H1 (cell line): ENCODE measurements around the gene VPS25. TPM values are rescaled to one million over a fixed set of nuclear protein-coding genes. Genes with fewer than 3 reads are reported as not detected.

Source experiments
- CTCF ChIA-PET: fragments of 300-600 bp; sonication (Branson Sonifier 250); formaldehyde crosslinking; loops from one replicate; lab custom pipeline; 2021; ENCODE audit not compliant: partially characterized antibody; lab: Charles Lee
- POLR2A ChIA-PET: fragments of 300-600 bp; sonication (Branson Sonifier 250); formaldehyde crosslinking; loops from one replicate; lab custom pipeline; 2021; ENCODE audit warnings: inconsistent platforms; ENCODE audit not compliant: partially characterized antibody; lab: Charles Lee
- DNase-seq, 2 experiments: peaks; one replicate each; pipeline versions ENCODE4 v3.0.0 to v3.0.0-alpha.2; 2010 to 2022; ENCODE audit warnings: low spot score in 2 of 2, low read depth in 1 of 2, mixed read lengths in 1 of 2
- FAIRE-seq: peaks from 2 replicates; lab custom pipeline; 2011; peaks lifted over from hg19 to GRCh38; lab: Jason Lieb, UNC
- H2AFZ ChIP-seq: 2 replicates; pipeline ENCODE4 v1.8.1; 2012; ENCODE audit warnings: low read length, inconsistent platforms
- H2AK5ac ChIP-seq: 2 replicates; pipeline ENCODE4 v1.6.1; 2013; ENCODE audit warnings: low read depth, low read length
- H2BK120ac ChIP-seq: replicated peaks from 2 replicates; pipeline ENCODE3; 2013; ENCODE audit warnings: low read depth, low read length, inconsistent platforms
- H2BK12ac ChIP-seq: 2 replicates; pipeline ENCODE4 v1.6.1; 2013; ENCODE audit warnings: low read depth, low read length
- H2BK15ac ChIP-seq: 2 replicates; pipeline ENCODE4 v1.6.1; 2013; ENCODE audit warnings: low read length
- H2BK20ac ChIP-seq: 2 replicates; pipeline ENCODE4 v1.6.1; 2013; ENCODE audit warnings: low read length
- H2BK5ac ChIP-seq: 2 replicates; pipeline ENCODE4 v1.6.1; 2013; ENCODE audit warnings: low read depth, low read length
- H3K14ac ChIP-seq: 2 replicates; pipeline ENCODE4 v1.6.1; 2013; ENCODE audit warnings: inconsistent platforms; ENCODE audit not compliant: insufficient read length
- H3K18ac ChIP-seq: 2 replicates; pipeline ENCODE4 v1.6.1; 2013; ENCODE audit warnings: low read length; ENCODE audit errors: extremely low read depth
- H3K23ac ChIP-seq: 2 replicates; pipeline ENCODE4 v1.6.1; 2013; ENCODE audit warnings: inconsistent platforms; ENCODE audit not compliant: insufficient read length
- H3K23me2 ChIP-seq: 2 replicates; pipeline ENCODE4 v1.6.1; 2013; ENCODE audit warnings: low read depth, low read length
- H3K27ac ChIP-seq: 2 replicates; pipeline ENCODE4 v1.6.1; 2011; ENCODE audit warnings: low read depth, low read length, inconsistent platforms
- H3K27me3 ChIP-seq, 4 experiments: replicated peaks in 1 of 4; 1 replicate in 1 of 4; 2 replicates in 3 of 4; pipeline versions ENCODE4 v1.6.1 to v1.8.1; 2011 to 2013; ENCODE audit warnings: low read length in 3 of 4, mild to moderate bottlenecking in 3 of 4, inconsistent platforms in 2 of 4, mixed read lengths in 2 of 4, moderate library complexity in 1 of 4; ENCODE audit not compliant: control insufficient read depth in 3 of 4, insufficient read depth in 3 of 4; ENCODE audit errors: extremely low read depth in 1 of 4
- H3K36me3 ChIP-seq, 4 experiments: 2 replicates each; pipeline versions ENCODE4 v1.6.1 to v1.8.1; 2011 to 2013; ENCODE audit warnings: mild to moderate bottlenecking in 4 of 4, low read length in 3 of 4, moderate library complexity in 2 of 4, control low read depth in 1 of 4, inconsistent platforms in 1 of 4; ENCODE audit not compliant: insufficient read depth in 4 of 4, control insufficient read depth in 2 of 4
- H3K4ac ChIP-seq: replicated peaks from 2 replicates; pipeline ENCODE3; 2013; ENCODE audit warnings: low read length, low read depth, mixed read lengths, inconsistent platforms; ENCODE audit not compliant: insufficient read length
- H3K4me1 ChIP-seq, 4 experiments: replicated peaks in 1 of 4; 1 replicate in 1 of 4; 2 replicates in 3 of 4; pipeline versions ENCODE4 v1.6.1 to v1.8.1; 2011 to 2013; ENCODE audit warnings: low read length in 3 of 4, inconsistent platforms in 2 of 4, mixed read lengths in 1 of 4; ENCODE audit not compliant: insufficient read depth in 4 of 4, control insufficient read depth in 3 of 4
- H3K4me2 ChIP-seq, 2 experiments: 2 replicates each; pipeline versions ENCODE4 v1.6.1 to v1.8.1; 2011 to 2013; ENCODE audit warnings: low read depth in 2 of 2, low read length in 2 of 2, control low read depth in 1 of 2, inconsistent platforms in 1 of 2, mild to moderate bottlenecking in 1 of 2; ENCODE audit not compliant: insufficient read depth in 1 of 2
- H3K4me3 ChIP-seq, 4 experiments: fragments of 200-600, 300-600 bp in 1 of 4; sonication (generic), shearing (Covaris generic), sonication (Bioruptor Twin) in 1 of 4; 2 replicates each; pipeline versions ENCODE4 v1.5.1 to v1.8.1; 2011 to 2016; ENCODE audit warnings: low read length in 4 of 4, low read depth in 3 of 4, control low read depth in 2 of 4, inconsistent platforms in 2 of 4, mild to moderate bottlenecking in 2 of 4, mixed read lengths in 1 of 4, moderate library complexity in 1 of 4; ENCODE audit not compliant: insufficient read depth in 2 of 4; ENCODE audit errors: extremely low read depth in 1 of 4
- H3K56ac ChIP-seq: replicated peaks from 2 replicates; pipeline ENCODE3; 2013; ENCODE audit warnings: low read depth, mild to moderate bottlenecking, mixed read lengths, low read length, inconsistent platforms; ENCODE audit not compliant: insufficient read length
- H3K79me1 ChIP-seq: 2 replicates; pipeline ENCODE4 v1.6.1; 2013; ENCODE audit warnings: low read depth, low read length, control low read depth
- H3K79me2 ChIP-seq, 2 experiments: 2 replicates each; pipeline versions ENCODE4 v1.6.1 to v1.8.1; 2012 to 2013; ENCODE audit warnings: low read length in 2 of 2, mild to moderate bottlenecking in 2 of 2, inconsistent platforms in 1 of 2; ENCODE audit not compliant: insufficient read depth in 2 of 2, control insufficient read depth in 1 of 2
- H3K9ac ChIP-seq, 4 experiments: replicated peaks in 1 of 4; 1 replicate in 1 of 4; 2 replicates in 3 of 4; pipeline versions ENCODE4 v1.6.1 to v1.8.1; 2011 to 2013; ENCODE audit warnings: low read depth in 3 of 4, low read length in 3 of 4, control low read depth in 2 of 4, mild to moderate bottlenecking in 2 of 4, moderate library complexity in 2 of 4, inconsistent platforms in 1 of 4; ENCODE audit errors: extremely low read depth in 1 of 4
- H3K9me3 ChIP-seq, 2 experiments: 2 replicates each; pipeline versions ENCODE4 v1.6.1 to v1.8.1; 2012 to 2013; ENCODE audit warnings: mild to moderate bottlenecking in 2 of 2, moderate library complexity in 2 of 2, control low read depth in 1 of 2, inconsistent platforms in 1 of 2, low read depth in 1 of 2, low read length in 1 of 2, mixed read lengths in 1 of 2; ENCODE audit not compliant: insufficient read depth in 2 of 2
- H4K20me1 ChIP-seq, 2 experiments: replicated peaks in 1 of 2; 2 replicates each; pipeline versions ENCODE3 to v1.8.1; 2011 to 2013; ENCODE audit warnings: inconsistent platforms in 2 of 2, low read length in 2 of 2, mild to moderate bottlenecking in 1 of 2; ENCODE audit not compliant: insufficient read depth in 2 of 2, control insufficient read depth in 1 of 2
- H4K5ac ChIP-seq: 2 replicates; pipeline ENCODE4 v1.6.1; 2013; ENCODE audit warnings: low read length, low read depth, mixed read lengths, inconsistent platforms; ENCODE audit not compliant: insufficient read length
- H4K8ac ChIP-seq: 2 replicates; pipeline ENCODE4 v1.8.0; 2013; ENCODE audit warnings: mild to moderate bottlenecking, moderate library complexity, low read length, inconsistent platforms; ENCODE audit not compliant: insufficient read depth; ENCODE audit errors: extremely low read depth
- H4K91ac ChIP-seq: replicated peaks from 2 replicates; pipeline ENCODE3; 2013; ENCODE audit warnings: low read length, mixed read lengths, inconsistent platforms; ENCODE audit not compliant: insufficient read length
- EZH2 ChIP-seq: fragments of 200-600 bp; sonication (generic); IDR thresholded peaks from 2 replicates; pipeline ENCODE4 v1.7.1; 2012; ENCODE audit warnings: low read depth, mild to moderate bottlenecking, moderate library complexity, low read length, inconsistent platforms; ENCODE audit not compliant: severe bottlenecking
- FOSL1 ChIP-seq: IDR thresholded peaks from 2 replicates; pipeline ENCODE4 v1.6.1; 2011; ENCODE audit warnings: mild to moderate bottlenecking, low read depth, low read length, moderate library complexity; ENCODE audit not compliant: insufficient read depth
- KDM5A ChIP-seq: fragments of 200-600 bp; IDR thresholded peaks from 2 replicates; pipeline ENCODE4 v1.7.1; 2012; ENCODE audit warnings: mild to moderate bottlenecking, low read length, inconsistent platforms, mixed read lengths
- SIN3A ChIP-seq, 2 experiments: IDR thresholded peaks in 1 of 2; conservative IDR thresholded peaks in 1 of 2; 2 replicates each; pipeline ENCODE4 v1.6.1; 2011 to 2012; ENCODE audit warnings: low read length in 2 of 2, improper control_type of control experiment in 1 of 2, low read depth in 1 of 2, mild to moderate bottlenecking in 1 of 2
- YY1 ChIP-seq: IDR thresholded peaks from 2 replicates; pipeline ENCODE4 v1.6.1; 2011; ENCODE audit warnings: low read depth, mild to moderate bottlenecking, low read length
- WGBS, 2 experiments: shearing (Covaris generic) in 1 of 2; methylation state at CpG; one replicate each; pipeline versions ENCODE4 v1.1.6 to v1.1.7; 2013 to 2015; ENCODE audit warnings: low lambda C conversion rate in 2 of 2, mixed read lengths in 2 of 2, inconsistent platforms in 1 of 2, low coverage in 1 of 2, missing lambda C conversion rate in 1 of 2; ENCODE audit not compliant: insufficient replicate concordance in 2 of 2, insufficient coverage in 1 of 2, insufficient read length in 1 of 2; ENCODE audit errors: extremely low coverage in 1 of 2, missing lambda C conversion rate in 1 of 2; 5-methylcytosine and 5-hydroxymethylcytosine counted together
- polyA plus RNA-seq, 7 experiments: library from polyadenylated mRNA; depleted of rRNA in 3 of 7; stranded (reverse) in 5 of 7; unstranded in 2 of 7; fragments of >200 nt in 5 of 7; fragments of 200-250 nt in 2 of 7; gene quantifications; 1 replicate in 5 of 7; 2 replicates in 1 of 7; 4 replicates in 1 of 7; pipeline versions ENCODE4 v1.2.1 to v1.2.3, GENCODE V29; 2011 to 2013; ENCODE audit warnings: missing spikeins in 2 of 7, mixed read lengths in 2 of 7
- total RNA-seq: library from RNA; stranded (reverse); fragmentation: NEBNext Ultra II Directional; extraction: Animal tissue kit (Norgen Biotek cat#: 25700); gene quantifications from 2 replicates; pipeline ENCODE4 v1.2.1, GENCODE V29; 2021
- TF ChIP-seq, protein P1 (sequence below): IDR thresholded peaks from 2 replicates; pipeline ENCODE4 v1.6.1; 2011; ENCODE audit warnings: low read depth, mild to moderate bottlenecking, low read length; ENCODE audit not compliant: insufficient read depth

The VPS25 gene
- total and polyA plus RNA-seq, 2 of the 8 experiments (the other 6 are each of a cell fraction or from before 2014, with no cell fraction given) = 88.2 to 188 TPM

DNA sequence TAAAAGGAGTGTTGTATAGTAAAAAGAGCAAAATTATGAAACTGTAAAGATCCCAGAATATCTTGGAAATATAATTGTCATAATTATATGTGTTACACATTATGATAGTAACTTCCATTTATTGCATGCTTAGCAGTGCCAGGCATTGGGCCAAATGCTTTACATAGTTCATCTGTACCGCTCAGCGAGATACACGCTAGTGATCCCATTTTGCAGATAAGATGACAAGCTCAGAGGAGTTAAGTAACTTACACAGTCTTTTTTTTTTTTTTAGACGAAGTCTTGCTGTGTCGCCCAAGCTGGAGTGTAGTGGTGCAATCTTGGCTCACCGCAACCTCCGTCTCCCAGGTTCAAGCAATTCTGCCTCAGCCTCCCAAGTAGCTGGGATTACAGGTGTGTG is 21.6 kb upstream of the VPS25 start:
- no peak overlapping the region for H2BK5ac ChIP-seq
- H3K4ac ChIP-seq = no peak overlapping the region
- H3K14ac ChIP-seq = no peak overlapping the region
- no peak overlapping the region for H2BK20ac ChIP-seq
- no peak overlapping the region for H2BK120ac ChIP-seq
- H3K56ac ChIP-seq = no peak overlapping the region
- no peak overlapping the region for H2BK12ac ChIP-seq
- no peak overlapping the region for H3K27ac ChIP-seq
- no peaks in the 10 kb centered on the region for H3K9me3 ChIP-seq
- no peaks in the 10 kb centered on the region for H3K79me1 ChIP-seq
- no peaks in the 10 kb centered on the region for H3K36me3 ChIP-seq
- ChIA-PET POLR2A (interaction anchor here (1.0 to 6.6 kb wide), 2 partner anchors 10 to 69 kb away, joined by 4 to 46 read pairs; partner anchors contain the start of gene RAMP2), CTCF (interaction anchor here (0.6 to 10.0 kb wide), 5 partner anchors 10 to 172 kb away, joined by 3 to 81 read pairs (median 3); partner anchors contain the start of genes CNTD1 and RAMP2)
- H4K91ac ChIP-seq = no peak overlapping the region
- TF ChIP-seq FOSL1 = no peak
- TF ChIP-seq KDM5A = no peak
- no peak for TF ChIP-seq EZH2
- no peak for TF ChIP-seq SIN3A (conservative IDR thresholded peaks at IDR 0.05 in 1 of 2, IDR thresholded peaks at IDR 0.05 in 1 of 2; ENCODE audit: low read depth in 1 of 2, low read length in 2 of 2)
- TF ChIP-seq YY1 = no peak
- TF ChIP-seq, protein P1, sequence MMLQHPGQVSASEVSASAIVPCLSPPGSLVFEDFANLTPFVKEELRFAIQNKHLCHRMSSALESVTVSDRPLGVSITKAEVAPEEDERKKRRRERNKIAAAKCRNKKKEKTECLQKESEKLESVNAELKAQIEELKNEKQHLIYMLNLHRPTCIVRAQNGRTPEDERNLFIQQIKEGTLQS = no peak
- H3K23me2 ChIP-seq = no peaks in the 10 kb centered on the region
- WGBS, 2 experiments = 92% methylated on average over 7 of the region's 7 CpGs; no CpG with 5 or more reads in 1 of the 2 experiments
- H2BK15ac ChIP-seq = no peak overlapping the region
- no peaks in the 10 kb centered on the region; a peak in 2 of 7 replicates for H3K27me3 ChIP-seq
- H3K4me2 ChIP-seq = no peak overlapping the region
- H2AFZ ChIP-seq = no peak overlapping the region
- no peak overlapping the region for H2AK5ac ChIP-seq
- H4K8ac ChIP-seq = no peak overlapping the region
- H3K18ac ChIP-seq = no peak overlapping the region
- no peaks in the 10 kb centered on the region for H3K79me2 ChIP-seq
- DNase-seq (no peak), FAIRE-seq (no peak)
- H3K4me1 ChIP-seq = peaks cover 0 to 3% (median under 1%) of the 10 kb centered on the region in 4 experiments; a peak in 2 of 7 replicates
- no peak overlapping the region for H3K9ac ChIP-seq
- H4K20me1 ChIP-seq = no peaks in the 10 kb centered on the region
- H3K4me3 ChIP-seq = no peak overlapping the region
- H4K5ac ChIP-seq = no peak overlapping the region
- no peak overlapping the region for H3K23ac ChIP-seq
